Ramos (cell line): ENCODE results near the gene CCNJ.
"Not testable (repeated sequence)": the region's sequence is repeated elsewhere in the genome, so short reads cannot be mapped to it uniquely, and the experiment has no call there.

Experiments used
- in situ Hi-C: fragments of 300-500 bp; cut with MboI; formaldehyde crosslinking; loops from one replicate; pipeline ENCODE4 v1.14.3; 2022; ENCODE audit warnings: low sequenced_read_pairs; ENCODE audit not compliant: unreplicated experiment

The CCNJ gene, protein sequence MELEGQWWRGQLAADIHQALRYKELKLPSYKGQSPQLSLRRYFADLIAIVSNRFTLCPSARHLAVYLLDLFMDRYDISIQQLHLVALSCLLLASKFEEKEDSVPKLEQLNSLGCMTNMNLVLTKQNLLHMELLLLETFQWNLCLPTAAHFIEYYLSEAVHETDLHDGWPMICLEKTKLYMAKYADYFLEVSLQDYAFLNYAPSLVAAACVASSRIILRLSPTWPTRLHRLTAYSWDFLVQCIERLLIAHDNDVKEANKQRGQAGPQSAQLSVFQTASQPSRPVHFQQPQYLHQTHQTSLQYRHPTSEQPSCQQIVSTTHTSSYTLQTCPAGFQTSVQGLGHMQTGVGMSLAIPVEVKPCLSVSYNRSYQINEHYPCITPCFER

DNA sequence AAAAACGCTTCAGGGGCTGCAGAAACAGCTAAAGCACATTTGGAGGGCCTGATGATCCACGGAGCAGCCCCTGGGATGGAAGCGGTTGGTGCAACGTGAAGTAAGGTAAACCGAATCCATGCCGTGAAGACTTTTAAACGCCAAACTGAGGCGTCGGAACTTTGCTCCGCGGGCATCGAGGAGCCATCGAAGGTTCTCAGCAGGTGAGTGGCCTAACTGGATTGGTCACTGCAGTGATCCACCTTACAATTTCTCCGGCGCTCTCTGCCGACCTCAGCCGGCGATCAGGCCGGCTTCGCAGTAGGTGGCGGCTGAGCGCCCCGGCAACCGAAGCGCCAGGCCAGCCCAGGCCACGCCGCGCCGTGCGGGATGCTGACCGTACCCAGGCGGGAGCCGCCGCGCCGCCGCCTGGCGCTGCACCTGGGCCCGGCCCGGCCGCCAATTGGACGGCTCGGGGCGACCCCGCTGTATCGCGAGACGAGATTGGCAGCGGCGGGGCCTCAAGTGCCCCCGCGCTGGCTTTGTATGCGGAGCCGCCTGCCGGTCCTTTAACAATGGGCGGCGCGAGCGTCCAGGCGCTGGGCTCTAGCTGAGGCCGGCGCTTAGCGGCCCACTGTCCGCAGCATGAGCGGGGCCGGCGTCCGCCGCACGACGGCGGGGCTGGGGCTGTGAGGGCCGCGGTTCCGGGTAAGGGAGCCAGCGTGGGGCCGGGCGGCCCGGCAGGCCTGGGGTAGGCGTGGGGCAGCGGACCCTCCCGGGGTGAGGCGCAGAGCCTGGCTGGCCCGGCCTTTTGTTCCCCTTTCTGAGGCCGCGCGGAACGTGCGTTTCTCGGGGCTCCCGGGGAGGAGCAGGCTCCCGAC, at the start of gene CCNJ:
TSS of gene CCNJ (plus strand) at position 551 of the 860 bp plus-strand sequence. CDS start 811 bp downstream, outside the sequence.
- in situ Hi-C loops: no loop called here

DNA sequence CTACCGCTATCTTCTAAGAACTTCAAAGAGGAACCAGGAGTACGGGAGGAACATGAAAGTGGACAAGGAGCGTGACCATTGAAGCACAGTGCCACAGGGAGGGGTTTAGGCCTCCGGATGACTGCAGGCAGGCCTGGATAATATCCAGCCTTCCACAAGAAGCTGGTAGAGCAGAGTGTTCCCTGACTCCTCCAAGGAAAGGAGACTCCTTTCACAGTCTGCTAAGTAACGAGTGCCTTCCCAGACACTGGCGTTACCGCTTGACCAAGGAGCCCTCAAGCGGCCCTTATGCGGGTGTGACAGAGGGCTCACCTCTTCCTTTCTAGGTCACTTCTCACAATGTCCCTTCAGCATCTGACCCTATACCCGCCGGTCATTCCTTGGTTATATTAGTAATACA, 49.0 kb upstream of the CCNJ start:
- in situ Hi-C loops: not testable (repeated sequence)

DNA sequence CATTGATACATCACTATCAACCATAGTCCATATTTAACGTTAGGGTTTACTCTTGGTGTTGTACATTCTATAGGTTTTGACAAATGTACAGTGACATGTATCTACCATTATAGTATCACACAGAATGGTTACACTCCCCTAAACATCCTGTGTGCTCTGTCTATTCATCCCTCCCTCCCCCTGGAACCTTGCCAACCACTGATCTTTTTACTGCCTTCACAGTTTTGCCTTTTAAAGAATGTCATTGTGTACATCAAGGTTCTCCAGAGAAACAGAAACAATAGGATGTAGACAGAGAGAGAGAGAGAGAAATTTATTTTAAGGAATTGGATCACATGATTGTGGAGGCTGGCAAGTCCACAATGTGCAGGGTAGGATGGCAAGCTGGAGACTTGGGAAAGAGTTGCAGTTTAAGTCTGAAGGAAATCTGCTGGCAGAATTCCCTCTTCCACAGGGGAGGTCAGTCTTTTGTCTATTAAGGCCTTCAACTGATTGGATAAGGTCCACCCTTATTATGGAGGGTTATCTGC, 45.1 kb upstream of the CCNJ start:
- in situ Hi-C loops: no loop called here

DNA sequence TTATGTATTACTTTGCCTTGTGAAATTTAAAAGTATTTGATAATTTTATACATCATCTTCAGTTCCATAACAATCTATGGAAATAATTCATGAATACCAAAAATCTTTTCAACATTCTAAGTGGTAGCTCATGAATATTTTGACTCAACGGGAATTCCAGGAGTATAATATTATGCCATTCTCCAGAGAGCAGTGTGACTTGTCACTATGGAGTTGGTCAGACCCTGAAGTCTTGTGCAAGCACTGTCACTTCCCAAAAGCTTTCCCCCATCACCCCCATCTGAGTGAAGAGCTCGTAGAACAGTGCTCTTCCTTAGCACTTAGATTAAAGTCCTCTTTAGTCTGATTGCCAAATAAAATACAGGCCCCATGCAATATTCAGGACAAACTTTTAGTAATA, 29.4 kb upstream of the CCNJ start:
- in situ Hi-C loops: loop anchor here (10.0 kb wide), 1 partner anchor 331 kb away; no protein-coding TSS in a partner anchor

DNA sequence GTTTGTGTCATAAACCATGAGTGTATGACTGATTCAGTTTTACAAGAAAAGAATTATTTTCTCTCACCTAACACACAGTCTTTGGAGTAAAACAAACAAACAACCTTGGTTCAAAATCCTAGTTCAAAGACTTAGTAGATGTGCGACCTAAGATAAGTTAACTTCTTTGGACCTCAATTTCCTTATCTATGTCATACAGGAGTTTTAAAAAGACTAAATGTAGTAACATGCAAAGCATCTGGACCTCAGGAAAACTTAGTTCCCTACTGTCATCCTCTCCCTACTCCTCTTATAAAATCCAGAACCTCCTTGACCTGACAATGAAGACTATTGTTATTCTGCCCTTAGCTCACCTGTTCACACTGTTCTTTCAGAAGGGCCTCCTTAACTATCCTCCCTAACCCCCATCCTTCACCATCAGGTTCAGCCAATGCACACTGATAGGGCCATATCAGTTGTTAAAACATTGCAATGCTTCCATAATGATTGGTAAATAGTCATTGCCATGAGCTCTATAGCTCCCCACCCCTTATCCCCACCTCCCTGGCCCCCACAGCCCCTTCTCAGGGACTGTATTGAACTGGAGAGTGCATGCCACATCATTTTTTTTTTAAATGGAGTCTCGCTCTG, 28.8 kb upstream of the CCNJ start:
- in situ Hi-C loops: loop anchor here (10.0 kb wide), 1 partner anchor 330 kb away; no protein-coding TSS in a partner anchor

DNA sequence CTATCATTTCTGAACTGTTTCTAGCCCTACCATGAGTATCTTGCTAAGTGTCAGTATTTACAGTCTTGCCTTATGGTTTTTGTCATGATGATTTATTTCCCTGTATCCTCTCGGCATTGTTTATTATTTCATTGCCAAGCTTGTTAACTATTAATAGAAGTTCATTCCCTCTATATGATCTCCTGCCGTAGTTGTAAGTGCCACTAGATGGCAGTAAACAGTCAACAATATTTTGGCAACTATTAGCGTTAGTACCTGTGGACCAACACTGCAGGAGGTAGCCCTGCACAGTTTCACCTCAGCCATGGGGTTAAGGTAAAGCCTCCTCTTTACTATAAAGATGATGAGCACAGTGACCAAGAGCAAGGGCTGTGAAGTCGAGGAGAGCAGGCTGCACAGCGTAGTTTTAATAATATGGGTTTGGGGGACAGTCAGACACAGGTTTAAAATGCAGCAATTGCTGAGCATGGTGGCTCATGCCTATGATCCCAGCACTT, 26.1 kb upstream of the CCNJ start:
- in situ Hi-C loops: loop anchor here (10.0 kb wide), 1 partner anchor 328 kb away; no protein-coding TSS in a partner anchor

DNA sequence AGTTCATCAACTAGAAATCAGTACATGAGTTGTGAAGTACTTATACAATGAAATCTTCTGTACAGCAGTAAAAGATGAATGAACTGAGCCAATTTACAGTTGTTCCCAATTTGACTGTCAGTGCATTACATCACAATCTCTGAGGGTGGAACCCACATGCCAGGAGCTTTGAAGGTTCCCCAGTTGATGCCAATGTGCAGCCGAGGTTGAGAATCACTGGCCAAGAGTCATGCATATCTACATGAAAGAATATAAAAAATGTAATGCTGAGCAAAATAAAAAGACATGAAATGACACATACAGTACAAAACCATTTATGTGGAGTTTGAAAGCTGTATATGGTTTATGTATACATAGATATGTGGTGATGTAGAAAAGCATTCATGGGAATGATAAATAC, 22.1 kb upstream of the CCNJ start:
- in situ Hi-C loops: loop anchor here (10.0 kb wide), 1 partner anchor 203 kb away; no protein-coding TSS in a partner anchor

DNA sequence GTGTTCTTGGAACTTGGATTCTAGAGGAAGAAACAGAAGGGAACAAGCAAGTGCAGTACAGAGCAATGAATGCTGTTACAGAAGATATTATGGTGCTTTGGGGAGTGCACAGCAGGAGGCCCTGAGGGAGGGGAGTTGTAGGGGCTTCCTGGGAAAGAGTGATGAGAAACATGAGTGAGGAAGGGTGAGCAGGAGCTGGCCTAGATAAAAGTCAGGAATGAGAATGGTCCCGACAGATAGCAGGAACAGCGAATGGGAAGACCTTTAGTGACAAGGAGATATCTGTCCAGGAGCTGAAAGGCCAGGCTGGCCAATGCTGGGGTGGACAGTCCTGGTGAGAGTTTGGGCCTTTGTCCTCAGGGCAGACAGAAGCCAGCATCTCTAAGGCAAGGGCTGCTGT, 20.6 kb upstream of the CCNJ start:
- in situ Hi-C loops: loop anchor here (10.0 kb wide), 1 partner anchor 202 kb away; no protein-coding TSS in a partner anchor

DNA sequence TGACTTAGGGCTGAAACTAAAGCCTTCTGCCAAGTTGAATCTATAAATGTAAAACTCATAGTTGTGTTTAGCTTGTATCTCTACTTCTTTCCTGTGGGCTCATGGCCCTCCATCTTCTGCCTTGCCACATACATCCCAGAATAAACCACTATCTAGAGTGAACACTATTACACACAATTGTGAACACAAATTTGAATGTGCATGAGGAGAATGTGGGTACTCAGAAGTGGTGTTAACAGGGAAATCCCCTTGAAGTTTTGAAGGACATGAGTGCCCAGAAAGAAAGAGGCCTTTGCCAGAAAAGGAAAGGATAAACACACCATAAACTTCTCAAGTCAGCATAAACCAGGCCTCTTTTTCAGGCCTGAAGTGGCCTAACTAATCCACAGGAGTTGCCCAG, 20.2 kb upstream of the CCNJ start:
- in situ Hi-C loops: loop anchor here (10.0 kb wide), 1 partner anchor 202 kb away; no protein-coding TSS in a partner anchor

DNA sequence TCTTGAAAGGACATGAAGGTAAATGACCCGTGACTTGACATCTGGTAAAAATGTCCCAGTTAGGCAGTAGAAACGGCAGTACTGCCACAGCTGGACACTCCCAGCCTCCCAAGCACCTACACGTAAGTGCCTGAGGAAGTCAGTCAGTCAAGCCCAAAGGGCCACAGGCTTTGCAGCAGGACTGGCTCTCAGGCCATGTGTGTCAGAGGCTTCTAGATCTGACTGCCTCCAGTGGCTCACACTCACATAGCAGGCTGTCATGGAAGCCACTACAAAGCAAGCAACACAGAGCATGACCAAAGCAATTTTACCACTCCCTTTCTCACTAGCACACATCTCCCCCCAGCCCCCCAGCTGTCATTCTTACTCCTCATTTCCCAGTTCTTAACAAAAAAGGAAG, 17.8 kb upstream of the CCNJ start:
- in situ Hi-C loops: loop anchor here (10.0 kb wide), 1 partner anchor 199 kb away; no protein-coding TSS in a partner anchor

DNA sequence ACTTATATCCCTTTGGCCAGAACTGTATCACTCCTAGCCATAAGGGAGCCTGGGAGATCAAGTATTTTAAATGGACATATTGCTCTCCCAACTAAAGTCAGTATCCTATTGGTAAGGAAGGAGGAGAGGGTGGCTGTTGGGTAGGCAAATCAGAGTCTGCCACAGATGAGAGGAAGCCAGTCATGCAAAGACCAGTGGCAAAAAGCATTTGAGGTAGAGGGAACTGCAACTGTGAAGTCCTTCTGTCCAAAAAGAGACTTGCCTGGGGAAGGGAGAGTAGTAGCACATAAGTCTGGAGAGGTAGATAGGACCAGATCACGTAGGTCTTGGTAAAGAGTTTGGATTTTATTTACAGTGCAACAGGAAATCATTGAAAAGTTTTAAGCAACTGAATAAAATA, 8.8 kb upstream of the CCNJ start:
- in situ Hi-C loops: no loop called here

DNA sequence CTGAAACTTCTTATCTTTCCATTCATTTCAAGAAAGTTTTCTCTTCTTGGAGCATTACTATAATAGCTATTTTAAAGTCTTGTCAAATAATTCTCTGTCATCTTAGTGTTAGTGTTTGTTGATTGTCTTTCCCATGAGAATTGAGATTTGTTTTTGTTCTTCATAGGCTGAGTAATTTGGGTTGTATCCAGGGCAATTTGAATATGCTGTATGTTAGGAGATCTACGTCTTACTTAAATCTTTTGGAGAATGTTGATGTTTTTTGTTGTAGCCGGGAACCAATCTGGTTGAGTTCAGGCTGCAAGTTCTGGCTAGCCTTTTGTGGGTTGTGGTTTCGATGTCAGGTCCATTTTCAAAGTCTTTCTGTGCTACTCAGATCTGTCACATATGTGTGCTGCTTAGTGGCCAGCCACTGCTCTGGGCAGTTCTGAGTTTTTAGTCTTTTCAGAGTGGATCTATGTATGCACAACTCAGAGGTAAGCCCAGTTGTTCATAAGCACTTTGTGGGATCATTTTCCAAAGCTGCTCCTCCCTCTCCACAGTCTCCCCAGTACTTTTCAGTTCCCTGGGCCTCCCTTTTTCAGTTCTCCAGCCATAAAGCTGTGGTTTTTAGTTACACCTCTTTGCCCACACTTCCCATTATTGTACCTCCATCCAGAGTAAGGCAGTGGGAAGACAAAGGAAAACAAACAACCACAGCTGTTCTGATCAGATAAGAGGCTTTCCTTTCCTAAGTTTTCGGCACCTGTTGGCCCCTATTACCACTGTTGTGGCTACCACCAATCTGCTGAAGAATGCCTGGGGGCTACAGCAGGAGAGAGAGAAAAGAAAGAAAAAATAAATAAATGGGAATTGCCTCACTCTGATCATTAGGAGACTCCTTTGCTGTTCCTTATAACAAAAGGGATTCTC, 4.7 kb upstream of the CCNJ start:
- in situ Hi-C loops: no loop called here

DNA sequence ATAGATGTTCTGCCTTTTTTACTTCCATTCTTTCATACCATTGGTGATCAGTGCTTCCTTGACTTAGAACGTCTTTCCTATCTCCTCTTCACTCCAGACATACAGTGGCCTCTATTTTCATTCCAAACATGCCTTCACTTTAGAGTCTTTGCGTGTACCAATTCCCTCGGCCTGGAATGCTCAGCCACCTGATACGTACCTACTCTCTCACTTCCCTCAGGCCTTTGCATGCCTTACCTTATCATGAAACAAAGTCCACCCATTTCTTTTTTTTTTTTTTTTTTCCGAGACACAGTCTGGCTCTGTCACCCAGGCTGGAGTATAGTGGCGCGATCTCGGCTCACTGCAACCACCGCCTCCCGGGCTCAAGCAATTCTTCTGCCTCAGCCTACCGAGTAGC, 2.2 kb upstream of the CCNJ start:
- in situ Hi-C loops: no loop called here

DNA sequence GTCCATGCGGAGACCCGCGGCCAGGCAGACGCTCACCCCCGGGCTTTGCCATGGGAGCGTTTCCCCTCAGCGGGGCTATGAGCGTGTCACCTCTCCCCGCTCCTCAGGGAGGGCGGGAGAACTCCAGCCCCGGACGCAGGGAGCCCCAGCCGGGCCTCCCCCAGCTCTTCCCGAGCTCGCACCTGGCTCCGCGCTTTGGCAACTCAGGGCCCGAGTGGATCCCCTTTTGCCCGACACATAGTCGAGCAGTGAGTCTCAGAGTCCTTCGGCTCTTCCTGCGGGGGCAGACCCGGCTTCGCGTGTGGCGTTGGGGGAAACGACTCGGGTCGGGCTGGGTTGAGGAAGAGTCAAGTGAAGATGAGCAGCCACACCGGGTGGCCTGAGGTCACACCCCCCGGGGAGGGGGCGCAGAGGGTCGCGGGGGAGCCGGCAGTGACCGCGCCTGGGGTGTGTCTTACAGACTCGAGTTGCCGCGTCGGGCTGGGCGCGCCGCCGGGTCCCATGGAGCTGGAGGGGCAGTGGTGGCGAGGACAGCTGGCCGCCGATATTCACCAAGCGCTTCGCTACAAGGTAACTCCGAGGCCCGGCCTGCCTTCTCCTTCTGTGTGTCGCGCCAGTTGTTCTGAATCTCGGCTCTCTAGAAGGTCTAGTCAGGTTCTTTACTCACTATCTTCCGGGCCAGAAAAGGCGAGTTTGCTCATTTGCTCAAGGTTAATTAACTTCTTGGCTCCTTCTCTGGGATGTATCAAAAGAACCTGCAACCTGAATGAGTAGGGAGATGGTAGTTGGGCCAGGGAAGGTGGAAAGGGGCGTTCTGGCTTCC, 721 bp downstream of the CCNJ start:
- in situ Hi-C loops: no loop called here

DNA sequence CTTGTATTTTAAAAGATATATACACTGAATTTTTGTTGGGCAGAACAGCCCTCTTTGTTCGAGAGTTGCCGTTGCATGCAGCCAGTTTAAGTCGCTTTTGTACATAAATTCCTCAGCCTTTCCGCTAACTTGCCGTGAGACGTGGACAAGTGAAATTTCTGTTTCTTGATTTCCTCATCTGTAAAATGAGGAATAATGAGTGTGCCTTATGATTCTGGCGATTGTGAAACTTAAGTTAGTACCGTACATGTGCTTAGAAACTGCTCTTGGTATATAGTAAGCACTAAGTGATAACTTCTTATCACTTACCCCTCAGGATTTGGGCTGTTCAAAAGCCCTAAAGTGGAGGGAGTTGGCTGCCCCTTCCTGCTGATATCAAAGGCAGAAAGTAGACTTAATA, 1.4 kb downstream of the CCNJ start:
- in situ Hi-C loops: no loop called here

DNA sequence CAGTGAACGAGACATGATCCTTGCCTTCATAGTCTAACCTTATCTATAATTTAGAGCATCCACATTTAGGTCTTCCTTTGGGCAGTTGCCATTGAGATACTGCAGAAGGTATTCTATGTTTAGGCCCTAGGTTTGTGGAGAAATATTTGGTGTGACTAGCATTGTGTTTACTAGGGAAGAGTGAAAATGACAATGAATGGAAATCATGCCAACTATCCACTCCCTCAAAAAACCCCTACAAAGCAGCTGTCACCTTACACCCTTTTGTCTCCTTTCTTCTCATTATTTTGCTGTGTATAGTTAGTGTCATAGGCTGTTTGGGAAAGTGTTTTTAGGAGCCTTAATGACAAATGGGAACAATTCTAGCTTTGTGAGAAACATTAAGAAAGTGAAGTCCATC, 3.2 kb downstream of the CCNJ start:
- in situ Hi-C loops: no loop called here

DNA sequence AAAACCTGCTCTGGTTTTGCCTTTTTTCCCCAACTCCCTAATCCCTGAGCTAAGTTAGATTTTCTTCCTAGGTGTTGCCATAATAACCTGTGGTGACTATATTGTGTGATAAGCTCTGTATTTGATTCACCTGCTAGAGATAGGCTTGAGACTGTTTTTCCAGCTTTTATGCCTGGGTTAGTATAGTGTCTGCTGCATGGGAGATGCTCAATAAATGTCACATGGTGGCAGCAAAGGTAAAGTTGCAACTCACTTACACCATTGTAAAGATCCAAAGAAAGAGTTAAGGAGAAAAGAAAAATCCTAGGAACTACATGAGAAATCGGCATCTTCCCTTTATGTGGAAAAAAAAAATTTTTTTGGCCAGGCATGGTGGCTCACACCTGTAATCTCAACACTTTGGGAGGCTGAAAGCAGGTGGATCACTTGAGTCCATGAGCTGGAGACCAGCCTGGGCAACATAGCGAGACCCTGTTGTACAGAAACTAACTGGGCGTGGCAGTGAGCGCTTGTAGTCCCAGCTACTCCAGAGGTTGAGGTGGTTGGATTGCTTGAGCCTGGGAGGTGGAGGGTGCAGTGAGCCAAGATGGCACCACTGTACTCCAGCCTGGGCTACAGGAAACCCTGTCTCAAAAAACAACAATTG, 3.7 kb downstream of the CCNJ start:
- in situ Hi-C loops: no loop called here

DNA sequence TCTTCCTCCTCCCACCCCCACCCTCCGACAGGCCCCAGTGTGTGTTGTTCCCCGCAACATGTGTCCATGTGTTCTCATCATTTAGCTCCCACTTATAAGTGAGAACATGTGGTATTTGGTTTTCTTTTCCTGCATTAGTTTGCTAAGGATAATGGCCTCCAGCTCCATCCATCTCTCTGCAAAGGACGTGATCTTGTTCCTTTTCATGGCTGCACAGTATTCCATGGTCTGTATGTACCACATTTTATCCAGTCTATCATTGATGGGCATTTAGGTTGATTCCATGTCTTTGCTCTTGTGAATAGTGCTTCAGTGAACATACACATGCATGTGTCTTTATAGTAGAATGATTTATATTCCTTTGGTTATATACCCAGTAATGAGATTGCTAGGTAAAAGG, 4.5 kb downstream of the CCNJ start:
- in situ Hi-C loops: not testable (repeated sequence)
